BE2C (cell line): ENCODE measurements around the gene NFATC1.

ENCODE experiments used
- DNase-seq: peaks from one replicate; pipeline ENCODE4 v3.0.0-alpha.2; 2020
- H3K27me3 ChIP-seq: fragments of 250-450 bp; sonication (Bioruptor Pico); 2 replicates; pipeline ENCODE4 v1.5.1; 2020; ENCODE audit warnings: mild to moderate bottlenecking
- H3K36me3 ChIP-seq: fragments of 250-450 bp; sonication (Bioruptor Pico); 2 replicates; pipeline ENCODE4 v1.5.1; 2020; ENCODE audit warnings: mild to moderate bottlenecking
- H3K4me1 ChIP-seq: fragments of 250-450 bp; sonication (Bioruptor Pico); 2 replicates; pipeline ENCODE4 v1.5.1; 2020
- H3K4me3 ChIP-seq: 2 replicates; pipeline ENCODE4 v1.5.1; 2011; ENCODE audit warnings: low read depth, low read length
- H3K9me3 ChIP-seq: fragments of 250-450 bp; sonication (Bioruptor Pico); 2 replicates; pipeline ENCODE4 v1.5.1; 2020
- TF ChIP-seq, protein P1 (sequence below): IDR thresholded peaks from 2 replicates; pipeline ENCODE4 v1.5.1; 2012; ENCODE audit warnings: mild to moderate bottlenecking, low read depth, low read length

Gene NFATC1

GRCh38 chr18:79496978-79497637, 101.4 kb downstream of the NFATC1 start:
- H3K9me3 ChIP-seq, result no peaks in the 10 kb centered on the region
- no peaks in the 10 kb centered on the region for H3K4me1 ChIP-seq
- peak; percentile 61 for DNase-seq
- H3K4me3 ChIP-seq, result no peak overlapping the region
- H3K27me3 ChIP-seq, result no peaks in the 10 kb centered on the region
- no peaks in the 10 kb centered on the region for H3K36me3 ChIP-seq
- TF ChIP-seq, protein P1, sequence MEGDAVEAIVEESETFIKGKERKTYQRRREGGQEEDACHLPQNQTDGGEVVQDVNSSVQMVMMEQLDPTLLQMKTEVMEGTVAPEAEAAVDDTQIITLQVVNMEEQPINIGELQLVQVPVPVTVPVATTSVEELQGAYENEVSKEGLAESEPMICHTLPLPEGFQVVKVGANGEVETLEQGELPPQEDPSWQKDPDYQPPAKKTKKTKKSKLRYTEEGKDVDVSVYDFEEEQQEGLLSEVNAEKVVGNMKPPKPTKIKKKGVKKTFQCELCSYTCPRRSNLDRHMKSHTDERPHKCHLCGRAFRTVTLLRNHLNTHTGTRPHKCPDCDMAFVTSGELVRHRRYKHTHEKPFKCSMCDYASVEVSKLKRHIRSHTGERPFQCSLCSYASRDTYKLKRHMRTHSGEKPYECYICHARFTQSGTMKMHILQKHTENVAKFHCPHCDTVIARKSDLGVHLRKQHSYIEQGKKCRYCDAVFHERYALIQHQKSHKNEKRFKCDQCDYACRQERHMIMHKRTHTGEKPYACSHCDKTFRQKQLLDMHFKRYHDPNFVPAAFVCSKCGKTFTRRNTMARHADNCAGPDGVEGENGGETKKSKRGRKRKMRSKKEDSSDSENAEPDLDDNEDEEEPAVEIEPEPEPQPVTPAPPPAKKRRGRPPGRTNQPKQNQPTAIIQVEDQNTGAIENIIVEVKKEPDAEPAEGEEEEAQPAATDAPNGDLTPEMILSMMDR, result no peak

DNA sequence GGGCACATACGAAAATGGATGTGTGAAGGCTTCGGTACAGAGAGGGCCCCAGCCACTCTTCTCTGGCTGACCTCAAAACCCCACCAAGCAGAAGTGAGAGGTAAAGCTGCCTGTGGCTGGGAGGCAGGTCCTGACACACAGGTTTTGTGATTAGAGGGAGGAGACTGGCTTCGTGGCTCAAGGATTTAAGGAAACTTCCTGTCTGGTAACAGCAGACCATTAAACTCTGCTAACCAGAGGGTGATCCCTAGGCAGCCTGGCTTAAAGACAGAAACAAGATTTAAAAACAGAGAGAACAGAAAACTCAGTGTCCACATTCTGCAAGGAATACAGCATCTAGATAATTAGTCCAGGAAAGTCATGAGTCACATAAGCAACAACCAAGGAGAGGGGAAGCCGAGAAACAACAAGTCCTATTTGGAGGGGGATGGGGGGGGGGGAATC, 101.9 kb downstream of the NFATC1 start:
- no peaks in the 10 kb centered on the region for H3K36me3 ChIP-seq
- no peaks in the 10 kb centered on the region for H3K4me1 ChIP-seq
- H3K4me3 ChIP-seq, result no peak overlapping the region
- TF ChIP-seq, protein P1, result no peak
- no peaks in the 10 kb centered on the region for H3K9me3 ChIP-seq
- no peaks in the 10 kb centered on the region for H3K27me3 ChIP-seq
- no peak for DNase-seq

- TF ChIP-seq, protein P1, result no peak
- H3K36me3 ChIP-seq, result no peaks in the 10 kb centered on the region
- no peaks in the 10 kb centered on the region for H3K27me3 ChIP-seq
- DNase-seq, result no peak
- H3K9me3 ChIP-seq, result no peaks in the 10 kb centered on the region
- H3K4me3 ChIP-seq, result no peak overlapping the region
- H3K4me1 ChIP-seq, result no peaks in the 10 kb centered on the region
These were observed 102.9 kb downstream of the NFATC1 start for GRCh38 chr18:79498662-79499061.

- Histone ChIP-seq H3K4me1 (no peaks in the 10 kb centered on the region), H3K9me3 (no peaks in the 10 kb centered on the region), H3K27me3 (no peaks in the 10 kb centered on the region), H3K36me3 (no peaks in the 10 kb centered on the region), H3K4me3 (no peak overlapping the region)
- DNase-seq, result no peak
- TF ChIP-seq, protein P1, result no peak
These were observed 105.3 kb downstream of the NFATC1 start for GRCh38 chr18:79501006-79501405.

DNA sequence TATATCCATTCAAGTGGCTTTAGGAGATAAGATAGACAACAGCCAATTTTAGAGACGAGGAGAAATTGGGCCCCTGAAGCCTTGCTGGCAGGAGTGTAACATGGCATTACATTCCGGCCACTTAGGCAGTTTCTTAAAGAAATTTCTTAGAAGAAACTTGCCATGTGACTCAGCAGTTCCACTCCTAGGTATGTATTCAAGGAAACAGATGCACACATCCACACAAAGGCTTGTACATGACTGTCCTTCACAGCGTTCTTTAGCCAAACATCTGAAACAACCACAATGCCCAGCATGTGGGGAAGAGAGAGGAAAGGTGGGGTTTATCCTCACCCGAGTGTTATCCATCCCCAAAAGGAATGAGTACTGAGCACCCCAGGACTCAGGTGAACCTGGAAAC, 107.1 kb downstream of the NFATC1 start:
- Histone ChIP-seq H3K27me3 (no peaks in the 10 kb centered on the region), H3K4me1 (no peaks in the 10 kb centered on the region), H3K36me3 (no peaks in the 10 kb centered on the region), H3K9me3 (no peaks in the 10 kb centered on the region), H3K4me3 (no peak overlapping the region)
- TF ChIP-seq, protein P1, result no peak
- DNase-seq, result no peak

GRCh38 chr18:79503406-79503805, 107.7 kb downstream of the NFATC1 start:
- Histone ChIP-seq H3K27me3 (no peaks in the 10 kb centered on the region), H3K9me3 (no peaks in the 10 kb centered on the region), H3K4me3 (no peak overlapping the region), H3K36me3 (no peaks in the 10 kb centered on the region), H3K4me1 (no peaks in the 10 kb centered on the region)
- DNase-seq, result no peak
- TF ChIP-seq, protein P1, result no peak
